SU-DHL-6 (cell line): ENCODE measurements around the gene CARD14.

Source experiments
- EZH2phosphoT487 ChIP-seq: fragments of 200-600 bp; sonication (generic), shearing (Covaris generic); conservative IDR thresholded peaks from 2 replicates; pipeline ENCODE4 v1.6.1; 2018; ENCODE audit warnings: mild to moderate bottlenecking, antibody characterized with exemption, low read length, moderate library complexity, mixed read lengths
- TF ChIP-seq, protein P1 (sequence below): fragments of 200-600 bp; sonication (generic); IDR thresholded peaks from one replicate; pipeline ENCODE4 v1.5.1; 2017; ENCODE audit warnings: antibody characterized with exemption, mild to moderate bottlenecking, low read length, moderate library complexity; ENCODE audit not compliant: insufficient read depth, poor library complexity, severe bottlenecking

DNA sequence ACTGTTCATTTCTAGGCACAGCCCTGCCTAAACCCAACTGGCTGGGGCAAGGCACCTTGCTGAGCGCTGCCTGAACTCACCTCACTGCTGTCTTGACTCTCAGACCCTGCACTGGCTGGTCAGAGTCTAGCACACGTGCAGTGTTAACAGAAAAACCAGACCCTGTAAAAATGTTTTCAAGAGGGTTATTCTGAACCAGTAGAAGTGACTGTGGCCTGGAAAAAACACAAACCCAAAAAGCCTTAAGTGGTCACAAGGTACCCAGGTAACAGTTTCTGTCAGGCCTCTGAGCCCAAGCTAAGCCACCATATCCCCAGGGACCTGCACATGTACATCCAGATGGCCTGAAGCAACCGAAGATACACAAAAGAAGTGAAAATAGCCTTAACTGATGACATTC is 16.8 kb upstream of the CARD14 start:
- TF ChIP-seq, protein P1, sequence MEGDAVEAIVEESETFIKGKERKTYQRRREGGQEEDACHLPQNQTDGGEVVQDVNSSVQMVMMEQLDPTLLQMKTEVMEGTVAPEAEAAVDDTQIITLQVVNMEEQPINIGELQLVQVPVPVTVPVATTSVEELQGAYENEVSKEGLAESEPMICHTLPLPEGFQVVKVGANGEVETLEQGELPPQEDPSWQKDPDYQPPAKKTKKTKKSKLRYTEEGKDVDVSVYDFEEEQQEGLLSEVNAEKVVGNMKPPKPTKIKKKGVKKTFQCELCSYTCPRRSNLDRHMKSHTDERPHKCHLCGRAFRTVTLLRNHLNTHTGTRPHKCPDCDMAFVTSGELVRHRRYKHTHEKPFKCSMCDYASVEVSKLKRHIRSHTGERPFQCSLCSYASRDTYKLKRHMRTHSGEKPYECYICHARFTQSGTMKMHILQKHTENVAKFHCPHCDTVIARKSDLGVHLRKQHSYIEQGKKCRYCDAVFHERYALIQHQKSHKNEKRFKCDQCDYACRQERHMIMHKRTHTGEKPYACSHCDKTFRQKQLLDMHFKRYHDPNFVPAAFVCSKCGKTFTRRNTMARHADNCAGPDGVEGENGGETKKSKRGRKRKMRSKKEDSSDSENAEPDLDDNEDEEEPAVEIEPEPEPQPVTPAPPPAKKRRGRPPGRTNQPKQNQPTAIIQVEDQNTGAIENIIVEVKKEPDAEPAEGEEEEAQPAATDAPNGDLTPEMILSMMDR = no peak
- TF ChIP-seq EZH2phosphoT487 = no peak
